ENCODE results near the gene C12orf60. TPM values are rescaled to one million over a fixed set of nuclear protein-coding genes. Genes with fewer than 3 reads are reported as not detected.

Gene C12orf60
- total and polyA plus RNA-seq, 3 experiments from 2014 or later = 0.95 to 3.1 (median 3.1) TPM

GRCh38 chr12:14839262-14839661 lies 35.8 kb downstream of the C12orf60 start:
- no peaks in the 10 kb centered on the region for H3K9me3 ChIP-seq (ENCODE audit: low read length)
- CTCF ChIA-PET = interaction anchor here (1.1 kb wide), 1 partner anchor 382 kb away, joined by 3 read pairs; the partner anchor contains the start of gene RERG
- peaks cover 6 to 64% of the 10 kb centered on the region in 2 donors for H3K27me3 Mint-ChIP-seq
- H3K9me3 Mint-ChIP-seq = no peaks in the 10 kb centered on the region
- POLR2A ChIA-PET = no interaction called here
- no peak overlapping the region for H3K4me3 ChIP-seq (ENCODE audit: low read length)
- H3K27me3 ChIP-seq (ENCODE audit: insufficient read depth, low read length, poor library complexity, severe bottlenecking) = no peaks in the 10 kb centered on the region
- H3K36me3 ChIP-seq (ENCODE audit: insufficient read depth, low read length) = no peaks in the 10 kb centered on the region
- H3K27ac ChIP-seq (ENCODE audit: low read depth, low read length) = no peak overlapping the region
- no peak overlapping the region for H3K4me3 Mint-ChIP-seq
- peak overlapping the region in 1 of 8 donors; percentile 70 for H3K27ac Mint-ChIP-seq
- DNase-seq = no peak
- H3K4me1 ChIP-seq (ENCODE audit: insufficient read depth, low read length) = no peaks in the 10 kb centered on the region
- no peaks in the 10 kb centered on the region for H3K4me1 Mint-ChIP-seq
- H3K36me3 Mint-ChIP-seq = peaks cover 0 to 7% (median 0%) of the 10 kb centered on the region in 3 donors

DNA sequence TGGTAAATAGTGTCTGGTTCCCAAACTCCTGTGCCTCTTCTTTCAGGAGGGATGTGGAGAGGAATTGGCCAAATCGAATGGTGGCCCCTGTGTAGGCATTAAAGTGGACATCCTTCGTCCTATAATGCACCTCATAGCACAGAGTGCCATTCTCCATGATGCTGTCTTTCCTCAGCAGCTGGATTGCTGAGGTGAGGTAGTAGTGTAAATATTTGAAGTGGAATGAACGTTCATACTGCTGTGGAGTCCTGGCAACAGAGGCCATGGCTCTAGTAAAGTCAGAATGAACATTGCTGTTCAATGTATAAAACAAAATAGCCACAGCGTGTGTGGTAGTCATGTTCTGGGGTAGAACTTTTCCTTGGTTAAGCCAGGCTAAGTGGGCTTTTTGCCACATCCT lies 37.1 kb downstream of the C12orf60 start:
- Mint-ChIP-seq H3K4me3 (no peak overlapping the region), H3K27me3 (peaks cover 8 to 56% of the 10 kb centered on the region in 2 donors), H3K9me3 (no peaks in the 10 kb centered on the region), H3K4me1 (peaks cover 0 to 4% (median 2%) of the 10 kb centered on the region in 3 donors), H3K36me3 (peaks cover 0 to 7% (median 0%) of the 10 kb centered on the region in 3 donors), H3K27ac (no peak overlapping the region)
- Histone ChIP-seq H3K9me3 (ENCODE audit: low read length) (no peaks in the 10 kb centered on the region), H3K36me3 (ENCODE audit: insufficient read depth, low read length) (no peaks in the 10 kb centered on the region), H3K27me3 (ENCODE audit: insufficient read depth, low read length, poor library complexity, severe bottlenecking) (no peaks in the 10 kb centered on the region), H3K4me1 (ENCODE audit: insufficient read depth, low read length) (no peaks in the 10 kb centered on the region), H3K27ac (ENCODE audit: low read depth, low read length) (no peak overlapping the region), H3K4me3 (ENCODE audit: low read length) (no peak overlapping the region)
- ChIA-PET POLR2A (no interaction called here), CTCF (interaction anchor here (1.0 to 1.5 kb wide), 2 partner anchors 116 to 155 kb away, joined by 4 read pairs; no protein-coding TSS in a partner anchor)
- DNase-seq = no peak

GRCh38 chr12:14841761-14842160 lies 38.3 kb downstream of the C12orf60 start:
- ChIA-PET POLR2A (no interaction called here), CTCF (no interaction called here)
- Histone ChIP-seq H3K4me1 (ENCODE audit: insufficient read depth, low read length) (no peaks in the 10 kb centered on the region), H3K27me3 (ENCODE audit: insufficient read depth, low read length, poor library complexity, severe bottlenecking) (no peaks in the 10 kb centered on the region), H3K27ac (ENCODE audit: low read depth, low read length) (no peak overlapping the region), H3K36me3 (ENCODE audit: insufficient read depth, low read length) (no peaks in the 10 kb centered on the region), H3K9me3 (ENCODE audit: low read length) (no peaks in the 10 kb centered on the region), H3K4me3 (ENCODE audit: low read length) (no peak overlapping the region)
- no peaks in the 10 kb centered on the region for H3K9me3 Mint-ChIP-seq
- H3K27ac Mint-ChIP-seq = no peak overlapping the region
- no peak overlapping the region for H3K4me3 Mint-ChIP-seq
- peaks cover 0 to 7% (median 0%) of the 10 kb centered on the region in 3 donors for H3K36me3 Mint-ChIP-seq
- no peak for DNase-seq
- H3K27me3 Mint-ChIP-seq = peaks cover 8 to 47% of the 10 kb centered on the region in 2 donors
- peaks cover 0 to 4% (median 3%) of the 10 kb centered on the region in 3 donors for H3K4me1 Mint-ChIP-seq

- CTCF ChIA-PET = no interaction called here
- H3K9me3 ChIP-seq (ENCODE audit: low read length) = no peaks in the 10 kb centered on the region
- H3K36me3 Mint-ChIP-seq = peaks cover 0 to 7% (median 0%) of the 10 kb centered on the region in 3 donors
- peaks cover 8 to 42% of the 10 kb centered on the region in 2 donors for H3K27me3 Mint-ChIP-seq
- H3K9me3 Mint-ChIP-seq = no peaks in the 10 kb centered on the region
- peaks cover 0 to 4% (median 3%) of the 10 kb centered on the region in 3 donors for H3K4me1 Mint-ChIP-seq
- no peak overlapping the region for H3K4me3 ChIP-seq (ENCODE audit: low read length)
- H3K27ac Mint-ChIP-seq = no peak overlapping the region
- H3K4me1 ChIP-seq (ENCODE audit: insufficient read depth, low read length) = no peaks in the 10 kb centered on the region
- no peaks in the 10 kb centered on the region for H3K36me3 ChIP-seq (ENCODE audit: insufficient read depth, low read length)
- no peak overlapping the region for H3K27ac ChIP-seq (ENCODE audit: low read depth, low read length)
- H3K4me3 Mint-ChIP-seq = no peak overlapping the region
- no peaks in the 10 kb centered on the region for H3K27me3 ChIP-seq (ENCODE audit: insufficient read depth, low read length, poor library complexity, severe bottlenecking)
- no peak for DNase-seq
- POLR2A ChIA-PET = no interaction called here
Observed at GRCh38 chr12:14842315-14842714, 38.8 kb downstream of the C12orf60 start.

- no peaks in the 10 kb centered on the region for H3K9me3 ChIP-seq (ENCODE audit: low read length)
- CTCF ChIA-PET = interaction anchor here (1.3 to 1.8 kb wide), 3 partner anchors 120 to 152 kb away, joined by 3 to 7 read pairs (median 3); no protein-coding TSS in a partner anchor
- peaks cover 0 to 4% (median 3%) of the 10 kb centered on the region in 3 donors for H3K4me1 Mint-ChIP-seq
- no peaks in the 10 kb centered on the region for H3K4me1 ChIP-seq (ENCODE audit: insufficient read depth, low read length)
- no peaks in the 10 kb centered on the region for H3K9me3 Mint-ChIP-seq
- no peaks in the 10 kb centered on the region for H3K36me3 ChIP-seq (ENCODE audit: insufficient read depth, low read length)
- H3K27ac Mint-ChIP-seq = no peak within 1 kb of the TSS
- H3K36me3 Mint-ChIP-seq = peaks cover 0 to 7% (median 0%) of the 10 kb centered on the region in 3 donors
- H3K27ac ChIP-seq (ENCODE audit: low read depth, low read length) = no peak within 1 kb of the TSS
- peaks cover 9 to 32% of the 10 kb centered on the region in 2 donors for H3K27me3 Mint-ChIP-seq
- POLR2A ChIA-PET = no interaction called here
- no peak within 1 kb of the TSS for H3K4me3 ChIP-seq (ENCODE audit: low read length)
- H3K27me3 ChIP-seq (ENCODE audit: insufficient read depth, low read length, poor library complexity, severe bottlenecking) = no peaks in the 10 kb centered on the region
- no peak within 1 kb of the TSS for H3K4me3 Mint-ChIP-seq
- DNase-seq = no peak
Observed at GRCh38 chr12:14843425-14843887, 40.0 kb downstream of the C12orf60 start, which contains the start of gene ART4. TSS of gene ART4 (minus strand) at chr12:14843526. CDS start at chr12:14843113, 413 bp downstream.

GRCh38 chr12:14844401-14844800 lies 40.9 kb downstream of the C12orf60 start:
- ChIA-PET POLR2A (no interaction called here), CTCF (interaction anchor here (0.7 to 1.8 kb wide), 3 partner anchors 38 to 151 kb away, joined by 3 to 7 read pairs (median 3); no protein-coding TSS in a partner anchor)
- Histone ChIP-seq H3K4me1 (ENCODE audit: insufficient read depth, low read length) (no peaks in the 10 kb centered on the region), H3K27me3 (ENCODE audit: insufficient read depth, low read length, poor library complexity, severe bottlenecking) (no peaks in the 10 kb centered on the region), H3K4me3 (ENCODE audit: low read length) (no peak overlapping the region), H3K9me3 (ENCODE audit: low read length) (no peaks in the 10 kb centered on the region), H3K36me3 (ENCODE audit: insufficient read depth, low read length) (no peaks in the 10 kb centered on the region), H3K27ac (ENCODE audit: low read depth, low read length) (no peak overlapping the region)
- Mint-ChIP-seq H3K4me1 (peaks cover 0 to 4% (median 3%) of the 10 kb centered on the region in 3 donors), H3K4me3 (no peak overlapping the region), H3K36me3 (peaks cover 0 to 2% (median 0%) of the 10 kb centered on the region in 3 donors), H3K27ac (no peak overlapping the region), H3K9me3 (no peaks in the 10 kb centered on the region), H3K27me3 (peaks cover 4 to 23% of the 10 kb centered on the region in 2 donors)
- DNase-seq = no peak

- Histone ChIP-seq H3K36me3 (ENCODE audit: insufficient read depth, low read length) (no peaks in the 10 kb centered on the region), H3K27ac (ENCODE audit: low read depth, low read length) (no peak overlapping the region), H3K9me3 (ENCODE audit: low read length) (no peaks in the 10 kb centered on the region), H3K27me3 (ENCODE audit: insufficient read depth, low read length, poor library complexity, severe bottlenecking) (no peaks in the 10 kb centered on the region), H3K4me3 (ENCODE audit: low read length) (no peak overlapping the region), H3K4me1 (ENCODE audit: insufficient read depth, low read length) (no peaks in the 10 kb centered on the region)
- Mint-ChIP-seq H3K4me3 (peak overlapping the region in 1 of 7 donors; percentile 24), H3K4me1 (peaks cover 0 to 4% (median 3%) of the 10 kb centered on the region in 3 donors), H3K27ac (no peak overlapping the region), H3K9me3 (no peaks in the 10 kb centered on the region), H3K36me3 (no peaks in the 10 kb centered on the region), H3K27me3 (peaks cover 3 to 13% of the 10 kb centered on the region in 2 donors)
- DNase-seq = peak in 3 of 5 donors; percentile 15 to 53 (median 45)
- POLR2A ChIA-PET = no interaction called here
- CTCF ChIA-PET = interaction anchor here (0.6 to 2.1 kb wide), 8 partner anchors 10 to 375 kb away, joined by 3 to 21 read pairs (median 4); partner anchors contain the start of genes ERP27 and RERG
Observed at GRCh38 chr12:14845350-14845750, 41.9 kb downstream of the C12orf60 start.

DNA sequence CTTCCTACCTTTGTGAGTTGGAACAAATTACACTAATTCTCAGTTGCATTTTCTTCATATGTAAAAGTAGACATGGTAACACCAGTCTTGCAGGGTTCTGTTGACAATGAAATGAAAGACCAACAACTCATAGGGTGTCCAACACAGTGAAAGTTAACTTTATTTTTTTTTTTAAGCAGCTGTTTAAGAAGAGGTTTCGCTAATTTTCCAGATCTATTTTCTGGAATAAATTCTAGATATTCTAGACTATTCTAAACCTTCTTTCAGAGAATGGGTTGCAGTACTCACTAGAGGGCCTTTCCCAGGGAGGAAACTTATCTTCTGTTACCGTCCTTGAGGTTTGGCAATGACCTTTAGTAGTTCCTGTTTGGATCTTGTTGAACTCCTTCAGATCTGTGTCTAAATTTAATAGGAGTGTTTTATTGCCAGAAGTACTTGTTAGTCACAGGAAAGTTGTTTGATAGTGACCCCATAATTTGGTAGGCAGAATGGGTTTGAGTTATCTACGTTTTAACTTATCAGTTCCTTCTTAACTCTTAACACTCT lies 42.6 kb downstream of the C12orf60 start:
- Mint-ChIP-seq H3K4me3 (no peak overlapping the region), H3K36me3 (no peaks in the 10 kb centered on the region), H3K9me3 (no peaks in the 10 kb centered on the region), H3K4me1 (peaks cover 0 to 4% (median 3%) of the 10 kb centered on the region in 3 donors), H3K27me3 (peaks cover 3 to 13% of the 10 kb centered on the region in 2 donors), H3K27ac (no peak overlapping the region)
- H3K9me3 ChIP-seq (ENCODE audit: low read length) = no peaks in the 10 kb centered on the region
- DNase-seq = no peak
- no peak overlapping the region for H3K4me3 ChIP-seq (ENCODE audit: low read length)
- ChIA-PET POLR2A (no interaction called here), CTCF (interaction anchor here (0.6 to 2.1 kb wide), 10 partner anchors 9 to 375 kb away, joined by 3 to 21 read pairs (median 4); partner anchors contain the start of genes ERP27 and RERG)
- H3K27ac ChIP-seq (ENCODE audit: low read depth, low read length) = no peak overlapping the region
- no peaks in the 10 kb centered on the region for H3K27me3 ChIP-seq (ENCODE audit: insufficient read depth, low read length, poor library complexity, severe bottlenecking)
- H3K4me1 ChIP-seq (ENCODE audit: insufficient read depth, low read length) = no peaks in the 10 kb centered on the region
- no peaks in the 10 kb centered on the region for H3K36me3 ChIP-seq (ENCODE audit: insufficient read depth, low read length)

Measured in CD8-positive, alpha-beta memory T cell (primary cell).